LNCAP (cell line): ENCODE measurements around the gene HNRNPAB.

ENCODE experiments used
- CTCF ChIP-seq: fragments of 450-650 bp; IDR thresholded peaks from 2 replicates; pipeline ENCODE4 v1.5.1; 2017; ENCODE audit warnings: mild to moderate bottlenecking

Gene HNRNPAB

GRCh38 chr5:178205749-178206047 is 1.4 kb downstream of the HNRNPAB start:
- TF ChIP-seq CTCF: no peak

- no peak for TF ChIP-seq CTCF
These were observed 2.1 kb downstream of the HNRNPAB start for GRCh38 chr5:178206166-178207101.

GRCh38 chr5:178207183-178207916 is 3.0 kb downstream of the HNRNPAB start:
- TF ChIP-seq CTCF: no peak

- TF ChIP-seq CTCF: no peak
These were observed 3.6 kb downstream of the HNRNPAB start for GRCh38 chr5:178207917-178208280.

GRCh38 chr5:178208540-178209227 is 4.4 kb downstream of the HNRNPAB start:
- TF ChIP-seq CTCF: no peak

GRCh38 chr5:178209334-178210072 is 5.2 kb downstream of the HNRNPAB start:
- TF ChIP-seq CTCF: no peak

- no peak for TF ChIP-seq CTCF
These were observed 5.8 kb downstream of the HNRNPAB start for GRCh38 chr5:178210073-178210535.
